Activated CD4-positive, alpha-beta T cell treated with anti-CD3 and anti-CD28 coated beads, Interleukin-2, amount 50 U/mL, for 1 hour (primary cell): ENCODE results near the gene TIMM50.

Experiments used
- DNase-seq: peaks from one replicate; pipeline ENCODE4 v3.0.0-alpha.2; 2020

Gene TIMM50

GRCh38 chr19:39539165-39539517, 58.5 kb downstream of the TIMM50 start:
- DNase-seq: no peak

GRCh38 chr19:39539518-39540332, 59.1 kb downstream of the TIMM50 start, which contains the start of gene EID2:
EID2 (minus strand) TSS chr19:39540161; CDS start chr19:39540079, 82 bp downstream.
- peak; percentile 92 for DNase-seq

GRCh38 chr19:39540333-39540673, 59.7 kb downstream of the TIMM50 start:
- no peak for DNase-seq
